Bone marrow (tissue), 2 donors: ENCODE data around the gene MYO1D.

Experiments used
- DNase-seq, 2 donors: peaks; one replicate each; lab custom pipeline; 2025; lab: John Stamatoyannopoulos, UW

Gene MYO1D

GRCh38 chr17:32504166-32504990 is 372.5 kb downstream of the MYO1D start:
- no peak for DNase-seq

GRCh38 chr17:32503251-32504165 is 373.4 kb downstream of the MYO1D start:
- DNase-seq, result no peak

- DNase-seq, result no peak
Observed at GRCh38 chr17:32502710-32503109, 374.2 kb downstream of the MYO1D start.

- no peak for DNase-seq
Observed at GRCh38 chr17:32502013-32502412, 374.9 kb downstream of the MYO1D start.

- DNase-seq, result no peak
Observed at GRCh38 chr17:32498391-32498790, 378.5 kb downstream of the MYO1D start.

- no peak for DNase-seq
Observed at GRCh38 chr17:32497431-32498205, 379.3 kb downstream of the MYO1D start.

GRCh38 chr17:32496395-32497073 is 380.4 kb downstream of the MYO1D start:
- DNase-seq, result no peak

GRCh38 chr17:32495359-32496231 is 381.3 kb downstream of the MYO1D start:
- DNase-seq, result no peak

- no peak for DNase-seq
Observed at GRCh38 chr17:32494621-32495358, 382.1 kb downstream of the MYO1D start.

GRCh38 chr17:32493976-32494513 is 382.9 kb downstream of the MYO1D start:
- no peak for DNase-seq

- no peak for DNase-seq
Observed at GRCh38 chr17:32493571-32493970, 383.4 kb downstream of the MYO1D start.

- no peak for DNase-seq
Observed at GRCh38 chr17:32492648-32493289, 384.2 kb downstream of the MYO1D start.

- no peak for DNase-seq
Observed at GRCh38 chr17:32492264-32492589, 384.7 kb downstream of the MYO1D start.

GRCh38 chr17:32491371-32492263 is 385.3 kb downstream of the MYO1D start:
- DNase-seq, result no peak

GRCh38 chr17:32490101-32490482 is 386.8 kb downstream of the MYO1D start:
- DNase-seq, result no peak

- DNase-seq, result no peak
Observed at GRCh38 chr17:32489320-32490100, 387.4 kb downstream of the MYO1D start.

GRCh38 chr17:32488604-32489180 is 388.2 kb downstream of the MYO1D start:
- DNase-seq, result no peak
